Bronchial epithelial cell (primary cell): ENCODE data around the gene LMAN2. TPM values are rescaled to one million over a fixed set of nuclear protein-coding genes. Genes with fewer than 3 reads are reported as not detected.
"Not testable (repeated sequence)": the region's sequence is repeated elsewhere in the genome, so short reads cannot be mapped to it uniquely, and the experiment has no call there.

Experiments
- DNase-seq: peaks from one replicate; pipeline ENCODE4 v3.0.0-alpha.2; 2010; ENCODE audit warnings: low read depth
- FAIRE-seq: peaks from 2 replicates; lab custom pipeline; 2011; peaks lifted over from hg19 to GRCh38; lab: Jason Lieb, UNC
- H3K27me3 ChIP-seq: 2 replicates; pipeline ENCODE4 v1.5.1; 2011; ENCODE audit warnings: low read length; ENCODE audit not compliant: control insufficient read depth, insufficient read depth
- H3K36me3 ChIP-seq: 2 replicates; pipeline ENCODE4 v1.5.1; 2011; ENCODE audit warnings: low read length; ENCODE audit not compliant: control insufficient read depth, insufficient read depth
- H3K4me3 ChIP-seq: 2 replicates; pipeline ENCODE4 v1.5.1; 2011; ENCODE audit warnings: mild to moderate bottlenecking, low read depth, low read length, control low read depth
- total RNA-seq: library from RNA; depleted of rRNA; stranded (reverse); fragments of >200 nt; gene quantifications from 2 replicates; pipeline ENCODE4 v1.2.1, GENCODE V29; 2014
- TF ChIP-seq, protein P1 (sequence below): IDR thresholded peaks from 2 replicates; pipeline ENCODE4 v1.5.1; 2011; ENCODE audit warnings: mild to moderate bottlenecking, moderate library complexity, low read length, control low read depth, inconsistent platforms; ENCODE audit not compliant: insufficient read depth, severe bottlenecking

LMAN2 gene
- total RNA-seq, 1 donor from 2014 or later = 362 TPM

DNA sequence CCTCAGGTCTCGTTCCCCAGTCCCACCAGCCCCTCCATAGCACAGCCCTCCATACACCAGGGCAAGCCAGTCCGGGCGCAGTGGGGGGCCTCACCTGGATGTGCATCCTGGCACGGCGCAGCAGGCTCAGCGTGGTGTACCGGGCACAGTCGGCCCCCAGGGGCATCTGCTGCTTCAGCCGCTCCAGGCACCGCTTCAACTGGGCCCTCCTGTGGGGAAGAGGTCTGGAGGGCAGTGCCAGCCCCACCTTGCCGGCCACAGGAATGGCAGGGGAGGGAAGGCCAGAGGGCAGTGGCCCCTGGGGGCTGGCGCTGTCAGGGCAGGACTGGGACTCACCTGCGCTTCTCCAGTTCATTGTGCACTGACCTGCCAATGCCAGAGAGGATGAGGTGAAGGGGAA lies 41.1 kb downstream of the LMAN2 start:
- H3K4me3 ChIP-seq = no peak overlapping the region
- TF ChIP-seq, protein P1, sequence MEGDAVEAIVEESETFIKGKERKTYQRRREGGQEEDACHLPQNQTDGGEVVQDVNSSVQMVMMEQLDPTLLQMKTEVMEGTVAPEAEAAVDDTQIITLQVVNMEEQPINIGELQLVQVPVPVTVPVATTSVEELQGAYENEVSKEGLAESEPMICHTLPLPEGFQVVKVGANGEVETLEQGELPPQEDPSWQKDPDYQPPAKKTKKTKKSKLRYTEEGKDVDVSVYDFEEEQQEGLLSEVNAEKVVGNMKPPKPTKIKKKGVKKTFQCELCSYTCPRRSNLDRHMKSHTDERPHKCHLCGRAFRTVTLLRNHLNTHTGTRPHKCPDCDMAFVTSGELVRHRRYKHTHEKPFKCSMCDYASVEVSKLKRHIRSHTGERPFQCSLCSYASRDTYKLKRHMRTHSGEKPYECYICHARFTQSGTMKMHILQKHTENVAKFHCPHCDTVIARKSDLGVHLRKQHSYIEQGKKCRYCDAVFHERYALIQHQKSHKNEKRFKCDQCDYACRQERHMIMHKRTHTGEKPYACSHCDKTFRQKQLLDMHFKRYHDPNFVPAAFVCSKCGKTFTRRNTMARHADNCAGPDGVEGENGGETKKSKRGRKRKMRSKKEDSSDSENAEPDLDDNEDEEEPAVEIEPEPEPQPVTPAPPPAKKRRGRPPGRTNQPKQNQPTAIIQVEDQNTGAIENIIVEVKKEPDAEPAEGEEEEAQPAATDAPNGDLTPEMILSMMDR = no peak
- DNase-seq (no peak), FAIRE-seq (no peak)
- H3K36me3 ChIP-seq = peaks cover 4% of the 10 kb centered on the region
- H3K27me3 ChIP-seq = no peaks in the 10 kb centered on the region

DNA sequence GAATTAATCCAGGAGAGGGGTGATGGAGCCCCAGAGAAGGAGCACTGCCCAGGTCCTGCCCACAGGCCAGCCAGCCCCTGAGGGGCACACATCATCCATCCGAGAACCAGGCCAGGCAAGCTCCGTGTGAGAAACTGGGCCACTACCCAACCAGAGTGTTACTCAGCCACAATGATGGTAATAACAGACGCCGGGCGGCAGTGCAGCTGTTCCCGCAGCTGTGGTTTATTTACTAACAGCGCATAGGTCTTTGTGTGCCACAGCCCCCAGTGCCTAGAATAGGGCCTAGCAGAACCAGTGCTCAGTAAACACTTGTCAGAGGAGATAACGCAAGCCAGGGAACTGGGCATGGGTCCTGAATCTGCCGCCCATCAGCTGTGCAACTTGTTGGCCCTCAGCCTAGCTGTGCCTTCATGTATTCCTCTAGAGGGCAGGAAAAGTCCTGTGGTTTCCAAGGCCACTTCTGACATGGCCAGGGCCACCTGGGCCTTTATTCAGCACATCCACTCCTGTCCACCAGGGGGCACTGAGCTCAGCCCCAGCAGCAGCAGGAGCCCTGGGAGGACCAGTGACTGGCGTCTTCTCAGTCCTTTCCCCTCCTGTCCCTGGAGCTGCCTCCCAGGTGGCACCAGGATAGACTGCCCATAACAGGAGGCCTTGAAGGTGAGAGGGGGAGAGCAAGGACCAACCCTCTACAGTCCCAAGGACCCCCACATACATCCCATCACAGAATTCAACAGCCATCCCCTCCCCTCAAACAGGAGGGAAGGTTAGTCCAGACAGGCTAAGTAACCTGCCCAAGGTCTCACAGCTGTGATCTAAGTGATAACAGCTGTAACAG lies 41.9 kb downstream of the LMAN2 start:
- peaks cover 4% of the 10 kb centered on the region for H3K36me3 ChIP-seq
- no peaks in the 10 kb centered on the region for H3K27me3 ChIP-seq
- no peak for FAIRE-seq
- TF ChIP-seq, protein P1 = peak; percentile 94
- H3K4me3 ChIP-seq = no peak overlapping the region
- peak; percentile 67 for DNase-seq

DNA sequence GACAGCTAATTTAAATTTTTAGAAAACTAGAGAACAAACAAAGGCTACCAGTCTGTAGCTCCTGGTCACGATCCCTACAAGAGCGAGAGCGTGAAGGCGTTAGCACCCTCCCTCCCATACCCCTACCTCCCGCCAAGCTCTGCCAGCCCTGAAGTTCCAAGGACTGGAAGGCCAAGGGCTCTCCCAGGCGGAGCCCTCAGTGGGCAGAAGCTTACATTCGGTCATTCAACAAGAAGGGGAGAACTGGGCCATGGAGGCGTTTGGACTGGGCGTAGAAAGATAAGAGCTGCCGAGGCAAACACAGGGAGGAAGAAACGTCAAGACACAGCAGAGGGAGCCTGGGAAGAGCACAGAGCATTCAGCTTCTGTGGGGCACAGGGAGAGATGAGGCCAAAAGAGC lies 42.7 kb downstream of the LMAN2 start:
- FAIRE-seq (no peak), DNase-seq (no peak)
- Histone ChIP-seq H3K27me3 (no peaks in the 10 kb centered on the region), H3K36me3 (peaks cover 4% of the 10 kb centered on the region), H3K4me3 (no peak overlapping the region)
- TF ChIP-seq, protein P1 = no peak

DNA sequence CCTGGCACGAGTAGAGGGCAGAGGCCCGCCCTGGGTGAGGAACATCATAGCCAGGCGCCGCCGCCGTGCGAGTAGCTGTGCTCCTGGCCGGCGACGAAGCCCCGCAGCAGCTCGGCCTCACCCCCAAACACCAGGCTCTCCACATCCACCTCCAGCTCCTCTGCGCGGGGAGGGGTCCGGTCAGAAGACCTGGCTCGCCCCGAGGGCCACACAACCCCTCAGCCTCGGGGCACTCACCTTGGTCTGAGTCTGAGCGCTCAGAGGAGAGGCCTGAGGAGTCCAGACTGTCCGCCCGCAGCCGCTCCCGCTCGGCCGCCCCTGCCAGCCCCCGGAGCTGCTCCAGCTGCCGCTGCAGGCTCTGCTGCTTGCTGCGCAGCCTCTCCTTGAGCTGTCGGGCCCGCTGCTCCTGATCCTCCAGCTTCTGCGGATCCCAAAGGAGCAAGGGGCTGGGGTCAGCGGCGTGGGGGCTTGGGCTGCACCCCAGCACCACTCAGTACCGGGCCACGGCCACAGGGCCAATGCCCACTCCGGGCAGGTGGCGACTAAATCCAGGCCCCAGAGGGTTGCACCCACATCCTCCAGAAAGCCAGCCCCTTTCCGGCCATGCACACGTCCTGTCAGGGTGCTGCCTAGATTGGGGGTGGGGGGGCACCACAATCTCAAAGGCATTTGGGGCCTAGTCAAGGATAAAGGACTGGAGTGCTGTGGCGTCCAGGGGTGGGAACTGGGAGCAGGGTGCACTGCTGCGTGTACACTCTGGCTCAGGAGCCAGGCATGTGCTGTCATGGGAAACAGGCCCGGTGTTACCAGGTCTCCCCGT lies 43.7 kb downstream of the LMAN2 start:
- no peak for FAIRE-seq
- peaks cover 4% of the 10 kb centered on the region for H3K36me3 ChIP-seq
- DNase-seq = no peak
- TF ChIP-seq, protein P1 = no peak
- no peaks in the 10 kb centered on the region for H3K27me3 ChIP-seq
- no peak overlapping the region for H3K4me3 ChIP-seq

DNA sequence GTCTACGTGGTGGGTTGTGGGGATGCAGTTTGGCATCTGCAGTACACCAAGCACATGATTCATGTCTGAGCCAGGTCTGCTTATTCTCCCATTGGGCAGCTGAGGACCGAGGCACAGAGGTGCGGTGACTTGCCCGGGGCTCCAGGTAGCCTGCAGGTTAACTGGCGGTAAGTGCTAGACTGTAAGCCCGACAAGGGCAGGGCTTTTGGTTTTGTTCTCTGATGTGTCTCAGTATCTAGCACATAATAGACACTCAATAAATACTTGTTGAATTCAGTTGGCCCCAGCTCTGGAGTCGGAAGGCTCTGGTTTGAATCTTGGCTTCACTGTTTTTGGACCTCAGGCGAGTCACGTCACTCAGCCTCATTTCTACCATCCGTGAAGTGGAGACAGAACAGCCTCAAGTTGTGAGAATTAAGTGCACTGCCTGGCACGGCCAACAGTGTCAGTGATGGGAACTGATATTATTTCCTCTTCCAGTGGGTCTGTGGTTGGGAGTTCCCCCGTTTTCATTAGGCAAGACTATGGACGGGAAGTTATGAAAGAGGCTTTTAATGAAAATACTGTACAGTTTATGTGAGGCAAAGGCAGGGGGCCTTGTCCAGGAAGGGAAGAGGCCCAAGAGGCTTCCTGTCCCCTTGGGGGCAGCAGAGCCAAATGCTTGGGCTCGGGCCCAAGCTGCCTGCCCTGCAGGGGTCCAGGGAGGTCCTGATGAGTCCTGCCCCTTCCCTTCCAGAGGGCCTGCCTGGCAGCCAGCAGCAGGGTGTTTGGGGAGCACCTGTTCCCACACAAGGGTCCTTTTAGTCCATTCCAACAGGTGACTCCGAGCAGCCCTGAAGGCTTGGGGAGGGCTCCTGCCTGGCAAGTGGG lies 44.6 kb downstream of the LMAN2 start:
- no peak for FAIRE-seq
- no peaks in the 10 kb centered on the region for H3K27me3 ChIP-seq
- no peak for DNase-seq
- no peak overlapping the region for H3K4me3 ChIP-seq
- H3K36me3 ChIP-seq = peaks cover 4% of the 10 kb centered on the region
- TF ChIP-seq, protein P1 = no peak

DNA sequence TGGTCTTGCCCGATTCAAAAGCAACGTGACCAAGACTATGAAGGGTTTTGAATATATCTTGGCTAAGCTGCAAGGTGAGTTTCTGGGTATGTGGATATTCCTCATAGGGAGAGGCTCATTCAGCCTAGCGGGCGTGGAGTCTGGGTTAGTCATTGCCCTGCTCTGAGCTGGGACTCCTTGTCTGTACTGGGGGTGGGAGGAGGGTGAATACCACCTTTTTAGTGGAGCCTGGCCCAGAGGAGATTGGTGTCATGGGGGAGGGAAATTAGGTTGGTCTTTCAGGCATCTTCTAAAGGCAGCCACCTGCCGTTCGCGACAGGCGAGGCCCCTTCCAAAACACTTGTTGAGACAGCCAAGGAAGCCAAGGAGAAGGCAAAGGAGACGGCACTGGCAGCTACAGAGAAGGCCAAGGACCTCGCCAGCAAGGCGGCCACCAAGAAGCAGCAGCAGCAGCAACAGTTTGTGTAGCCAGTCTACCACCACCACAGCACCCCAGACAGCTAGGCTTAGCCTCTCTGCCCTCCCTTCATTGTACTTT lies 45.3 kb downstream of the LMAN2 start:
- H3K36me3 ChIP-seq, H3K27me3 ChIP-seq, H3K4me3 ChIP-seq, FAIRE-seq: not testable (repeated sequence)
- DNase-seq = peak; percentile 49
